Islet precursor cell (in vitro differentiated cells): ENCODE measurements around the gene IGFBP4.
A peak's percentile ranks its signal among the peaks of the same experiment; 100 is the strongest.

ENCODE experiments used
- DNase-seq: peaks from one replicate; pipeline ENCODE4 v3.0.0-alpha.2; 2018

Gene IGFBP4

GRCh38 chr17:40472733-40473452 is 29.6 kb downstream of the IGFBP4 start:
- no peak for DNase-seq

GRCh38 chr17:40473573-40474365 is 30.5 kb downstream of the IGFBP4 start:
- DNase-seq = no peak

- no peak for DNase-seq
These were observed 31.3 kb downstream of the IGFBP4 start for GRCh38 chr17:40474419-40475002.

GRCh38 chr17:40475234-40475908 is 32.1 kb downstream of the IGFBP4 start:
- no peak for DNase-seq

- DNase-seq = no peak
These were observed 34.5 kb downstream of the IGFBP4 start for GRCh38 chr17:40477796-40478195.

GRCh38 chr17:40478486-40478885 is 35.2 kb downstream of the IGFBP4 start:
- DNase-seq = no peak

GRCh38 chr17:40479754-40480480 is 36.7 kb downstream of the IGFBP4 start:
- no peak for DNase-seq

GRCh38 chr17:40480501-40481003 is 37.3 kb downstream of the IGFBP4 start:
- DNase-seq = peak; percentile 71

GRCh38 chr17:40481106-40481505 is 37.9 kb downstream of the IGFBP4 start:
- DNase-seq = no peak

GRCh38 chr17:40482722-40483121 is 39.5 kb downstream of the IGFBP4 start:
- DNase-seq = no peak

- DNase-seq = peak; percentile 83
These were observed 40.4 kb downstream of the IGFBP4 start for GRCh38 chr17:40483679-40484078.

GRCh38 chr17:40484285-40484972 is 41.2 kb downstream of the IGFBP4 start:
- DNase-seq = peak; percentile 77

GRCh38 chr17:40484973-40485530 is 41.8 kb downstream of the IGFBP4 start:
- DNase-seq = no peak

- peak; percentile 99 for DNase-seq
These were observed 42.7 kb downstream of the IGFBP4 start for GRCh38 chr17:40485851-40486521.

- no peak for DNase-seq
These were observed 43.5 kb downstream of the IGFBP4 start for GRCh38 chr17:40486522-40487370.

- DNase-seq = no peak
These were observed 44.2 kb downstream of the IGFBP4 start for GRCh38 chr17:40487371-40488020.

GRCh38 chr17:40490289-40490853 is 47.1 kb downstream of the IGFBP4 start:
- peak; percentile 91 for DNase-seq

- DNase-seq = no peak
These were observed 47.7 kb downstream of the IGFBP4 start for GRCh38 chr17:40490982-40491381.

- no peak for DNase-seq
These were observed 48.2 kb downstream of the IGFBP4 start for GRCh38 chr17:40491486-40491885.
